HUES64 (cell line): Measurements from ENCODE around the gene E2F2.
A peak's percentile ranks its signal among the peaks of the same experiment; 100 is the strongest.
"Not testable (repeated sequence)": the region's sequence is repeated elsewhere in the genome, so short reads cannot be mapped to it uniquely, and the experiment has no call there.

Experiments used
- H3K27ac ChIP-seq: 2 replicates; pipeline ENCODE4 v1.7.0; 2013; ENCODE audit warnings: low read depth, low read length, inconsistent platforms
- H3K27me3 ChIP-seq: 2 replicates; pipeline ENCODE4 v1.6.1; 2013; ENCODE audit warnings: mild to moderate bottlenecking, low read length; ENCODE audit not compliant: insufficient read depth
- H3K36me3 ChIP-seq: 2 replicates; pipeline ENCODE4 v1.6.1; 2013; ENCODE audit warnings: mild to moderate bottlenecking, low read length; ENCODE audit not compliant: insufficient read depth
- H3K4me1 ChIP-seq: 2 replicates; pipeline ENCODE4 v1.6.1; 2013; ENCODE audit warnings: mild to moderate bottlenecking, low read length, moderate library complexity; ENCODE audit not compliant: insufficient read depth
- H3K4me3 ChIP-seq: 2 replicates; pipeline ENCODE4 v1.5.1; 2013; ENCODE audit warnings: mild to moderate bottlenecking, low read length, moderate library complexity
- H3K9ac ChIP-seq: 2 replicates; pipeline ENCODE4 v1.6.1; 2013; ENCODE audit warnings: mild to moderate bottlenecking, low read depth, low read length
- H3K9me3 ChIP-seq: 2 replicates; pipeline ENCODE4 v1.6.1; 2013; ENCODE audit warnings: low read depth, low read length; ENCODE audit not compliant: insufficient read depth
- WGBS: fragments of 150-250, 120-280 bp; methylation state at CpG from one replicate; pipeline ENCODE4 v1.1.7; 2013; ENCODE audit warnings: missing lambda C conversion rate; 5-methylcytosine and 5-hydroxymethylcytosine counted together

Gene E2F2

GRCh38 chr1:23543707-23544443, 12.8 kb upstream of the E2F2 start:
- Histone ChIP-seq H3K4me3 (no peak overlapping the region), H3K9ac (no peak overlapping the region), H3K36me3 (no peaks in the 10 kb centered on the region), H3K9me3 (no peaks in the 10 kb centered on the region), H3K4me1 (no peaks in the 10 kb centered on the region), H3K27me3 (no peaks in the 10 kb centered on the region), H3K27ac (no peak overlapping the region)
- 91% methylated on average over 8 of the region's 8 CpGs for WGBS

DNA sequence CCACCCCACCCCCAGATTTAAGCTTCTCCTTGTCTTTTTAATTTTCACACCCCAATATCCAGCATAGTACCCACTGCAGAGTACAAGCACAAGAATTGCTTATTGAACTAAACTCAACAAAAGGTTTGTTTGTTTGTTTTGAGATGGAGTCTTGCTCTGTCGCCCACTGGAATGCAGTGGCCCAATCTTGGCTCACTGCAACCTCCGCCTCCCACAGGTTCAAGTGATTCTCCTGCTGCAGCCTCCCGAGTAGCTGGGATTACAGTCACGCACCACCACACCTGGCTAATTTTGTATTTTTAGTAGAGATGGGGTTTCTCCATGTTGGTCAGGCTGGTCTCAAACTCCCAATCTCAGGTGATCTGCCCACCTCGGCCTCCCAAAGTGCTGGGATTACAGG, 11.9 kb upstream of the E2F2 start:
- H3K9ac ChIP-seq, H3K4me3 ChIP-seq, H3K36me3 ChIP-seq, H3K9me3 ChIP-seq, H3K27me3 ChIP-seq, H3K27ac ChIP-seq, H3K4me1 ChIP-seq: not testable (repeated sequence)
- WGBS: 95% methylated on average over 4 of the region's 5 CpGs

DNA sequence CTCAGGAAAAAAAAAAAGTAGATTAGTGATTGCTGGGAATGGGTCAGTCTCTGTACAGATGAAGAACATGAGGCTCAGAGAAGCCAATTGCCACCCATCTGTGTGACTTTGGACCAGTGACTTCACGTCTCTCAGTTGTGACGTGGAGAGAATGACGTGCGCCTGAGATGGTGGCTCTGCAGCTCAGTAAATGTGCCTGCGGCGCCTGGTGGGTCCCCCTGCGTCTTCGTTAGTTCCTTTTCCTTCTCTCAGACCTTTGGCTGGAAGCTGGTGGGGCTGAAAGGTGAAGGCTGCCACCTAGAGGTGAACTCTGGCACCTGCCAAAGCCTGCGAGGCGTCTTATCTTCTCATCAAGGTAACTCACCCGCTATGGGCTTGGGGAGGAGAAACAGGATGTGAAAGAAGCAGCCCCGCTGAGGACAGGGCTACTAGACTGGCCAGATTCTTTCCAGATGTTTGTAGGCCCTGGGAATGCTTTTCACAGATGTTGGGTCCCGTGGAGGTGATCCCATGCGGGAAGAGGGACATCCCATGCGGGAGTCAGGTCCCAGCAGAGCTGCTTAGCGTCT, 8.7 kb upstream of the E2F2 start:
- no peaks in the 10 kb centered on the region for H3K9me3 ChIP-seq
- no peaks in the 10 kb centered on the region for H3K36me3 ChIP-seq
- 14% methylated on average over 16 of the region's 16 CpGs for WGBS
- H3K4me3 ChIP-seq: no peak overlapping the region
- H3K27me3 ChIP-seq: no peaks in the 10 kb centered on the region
- no peaks in the 10 kb centered on the region for H3K4me1 ChIP-seq
- H3K27ac ChIP-seq: no peak overlapping the region
- no peak overlapping the region for H3K9ac ChIP-seq

DNA sequence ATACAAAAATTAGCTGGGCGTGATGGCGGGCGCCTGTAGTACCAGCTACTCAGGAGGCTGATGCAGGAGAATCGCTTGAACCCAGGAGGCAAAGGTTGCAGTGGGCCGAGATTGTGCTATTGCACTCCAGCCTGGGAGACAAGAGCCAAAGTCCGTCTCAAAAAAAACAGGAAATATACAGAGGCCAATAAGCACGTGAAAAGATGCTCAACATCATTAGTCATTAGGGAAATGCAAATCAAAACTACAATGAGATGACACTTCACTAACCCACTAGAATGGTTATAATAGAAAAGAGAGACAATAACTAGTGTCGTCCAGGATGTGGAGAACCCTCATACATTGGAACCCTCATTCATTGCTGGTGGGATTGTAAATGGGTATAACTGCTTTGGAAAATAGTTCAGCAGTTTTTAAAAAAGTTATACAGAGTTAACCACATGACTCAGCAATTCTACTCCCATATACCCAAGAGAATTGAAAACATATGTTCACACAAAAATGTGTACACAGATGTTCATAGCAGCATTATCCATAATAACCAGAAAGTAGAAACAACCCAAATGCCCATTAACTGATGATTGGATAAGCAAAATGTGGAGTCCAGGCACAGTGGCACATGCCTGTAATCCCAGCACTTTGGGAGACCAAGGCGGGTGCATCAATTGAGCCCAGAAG, 6.4 kb upstream of the E2F2 start:
- no peak overlapping the region for H3K4me3 ChIP-seq
- no peaks in the 10 kb centered on the region for H3K9me3 ChIP-seq
- H3K9ac ChIP-seq: no peak overlapping the region
- no peak overlapping the region for H3K27ac ChIP-seq
- H3K36me3 ChIP-seq: no peaks in the 10 kb centered on the region
- H3K4me1 ChIP-seq: no peaks in the 10 kb centered on the region
- H3K27me3 ChIP-seq: peaks cover 9% of the 10 kb centered on the region; the same call in 1 of the 2 replicates
- WGBS: 91% methylated on average over 8 of the region's 9 CpGs

DNA sequence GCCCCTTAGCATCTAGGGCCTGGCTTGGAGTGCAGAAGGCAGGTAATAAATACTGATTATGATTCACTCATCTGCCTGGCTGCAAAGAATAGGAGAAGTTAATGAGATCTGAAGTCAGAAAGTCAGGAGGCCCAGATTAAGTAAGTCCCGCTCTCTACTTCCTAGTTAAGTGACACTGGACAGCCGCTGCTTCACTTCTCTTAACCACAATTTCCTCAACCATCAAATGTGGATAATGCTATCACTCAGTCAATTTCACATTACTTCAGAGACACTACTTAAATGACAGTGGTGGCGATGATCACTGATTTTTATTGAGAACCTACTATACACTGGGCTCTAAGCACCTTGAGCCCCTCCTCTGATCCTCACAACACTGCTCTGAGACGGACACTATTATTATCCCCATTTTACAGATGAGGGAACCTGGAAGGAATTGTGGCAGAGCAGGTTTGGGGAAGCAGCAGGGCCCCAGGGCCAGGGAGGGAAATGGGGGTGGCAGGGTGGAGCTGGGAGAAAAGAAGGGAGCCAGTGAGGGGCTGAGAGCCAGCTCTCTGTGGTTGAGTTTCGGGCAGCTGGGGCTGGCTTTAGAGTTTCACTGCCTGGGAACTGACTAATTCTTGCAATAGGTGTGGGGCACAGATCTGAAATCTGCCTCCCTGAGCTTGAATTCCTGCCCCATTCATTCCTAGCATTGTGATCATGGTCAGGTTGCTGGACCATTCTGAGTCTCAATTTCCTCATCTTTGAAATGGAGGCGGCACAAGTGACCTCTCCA, 2.4 kb upstream of the E2F2 start:
- peaks cover 9% of the 10 kb centered on the region for H3K4me1 ChIP-seq
- H3K36me3 ChIP-seq: no peaks in the 10 kb centered on the region
- no peak overlapping the region for H3K9ac ChIP-seq
- H3K27me3 ChIP-seq: peaks cover 34% of the 10 kb centered on the region
- H3K9me3 ChIP-seq: no peaks in the 10 kb centered on the region
- no peak overlapping the region for H3K4me3 ChIP-seq
- 93% methylated on average over 6 of the region's 6 CpGs for WGBS
- H3K27ac ChIP-seq: no peak overlapping the region

DNA sequence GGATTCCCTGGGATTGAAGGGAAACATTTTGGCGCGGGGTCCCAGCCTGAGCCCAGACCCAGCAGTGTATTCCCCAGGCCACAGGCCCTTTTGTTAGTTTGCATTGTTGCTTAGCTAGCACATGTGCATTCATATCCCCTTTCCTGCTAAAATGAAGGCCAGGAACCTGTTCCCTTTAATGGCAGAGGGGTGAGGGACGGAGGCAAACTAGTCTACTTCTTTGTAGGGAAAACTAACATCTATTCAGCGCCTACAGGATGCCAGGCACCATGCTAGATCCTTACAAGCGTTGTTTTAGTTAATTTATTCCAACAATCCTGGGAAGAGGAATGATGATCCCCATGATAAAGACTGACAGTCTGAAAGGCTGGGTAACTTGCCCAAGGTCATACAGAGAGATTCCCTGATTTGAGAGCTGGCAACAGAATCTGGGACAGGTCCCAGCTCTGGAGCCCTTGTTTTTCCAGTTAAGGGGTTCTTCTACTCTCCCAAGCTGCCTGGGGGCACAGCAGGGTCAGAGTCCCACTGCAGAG, 595 bp upstream of the E2F2 start:
- H3K9ac ChIP-seq: peak overlapping the region; percentile 58
- H3K9me3 ChIP-seq: no peaks in the 10 kb centered on the region
- H3K4me1 ChIP-seq: peaks cover 9% of the 10 kb centered on the region
- peak overlapping the region; percentile 43 for H3K4me3 ChIP-seq
- H3K27ac ChIP-seq: peak overlapping the region; percentile 47; the same call in 1 of the 2 replicates
- H3K27me3 ChIP-seq: peaks cover 34% of the 10 kb centered on the region
- 32% methylated on average over 5 of the region's 5 CpGs for WGBS
- no peaks in the 10 kb centered on the region for H3K36me3 ChIP-seq

- Histone ChIP-seq H3K4me1 (peaks cover 19% of the 10 kb centered on the region), H3K27me3 (peaks cover 34% of the 10 kb centered on the region), H3K9ac (peak overlapping the region; percentile 73), H3K9me3 (no peaks in the 10 kb centered on the region), H3K27ac (no peak overlapping the region), H3K4me3 (peak overlapping the region; percentile 58), H3K36me3 (no peaks in the 10 kb centered on the region)
- 16% methylated on average over 22 of the region's 22 CpGs for WGBS
Measured at GRCh38 chr1:23530087-23530746, 816 bp downstream of the E2F2 start.

DNA sequence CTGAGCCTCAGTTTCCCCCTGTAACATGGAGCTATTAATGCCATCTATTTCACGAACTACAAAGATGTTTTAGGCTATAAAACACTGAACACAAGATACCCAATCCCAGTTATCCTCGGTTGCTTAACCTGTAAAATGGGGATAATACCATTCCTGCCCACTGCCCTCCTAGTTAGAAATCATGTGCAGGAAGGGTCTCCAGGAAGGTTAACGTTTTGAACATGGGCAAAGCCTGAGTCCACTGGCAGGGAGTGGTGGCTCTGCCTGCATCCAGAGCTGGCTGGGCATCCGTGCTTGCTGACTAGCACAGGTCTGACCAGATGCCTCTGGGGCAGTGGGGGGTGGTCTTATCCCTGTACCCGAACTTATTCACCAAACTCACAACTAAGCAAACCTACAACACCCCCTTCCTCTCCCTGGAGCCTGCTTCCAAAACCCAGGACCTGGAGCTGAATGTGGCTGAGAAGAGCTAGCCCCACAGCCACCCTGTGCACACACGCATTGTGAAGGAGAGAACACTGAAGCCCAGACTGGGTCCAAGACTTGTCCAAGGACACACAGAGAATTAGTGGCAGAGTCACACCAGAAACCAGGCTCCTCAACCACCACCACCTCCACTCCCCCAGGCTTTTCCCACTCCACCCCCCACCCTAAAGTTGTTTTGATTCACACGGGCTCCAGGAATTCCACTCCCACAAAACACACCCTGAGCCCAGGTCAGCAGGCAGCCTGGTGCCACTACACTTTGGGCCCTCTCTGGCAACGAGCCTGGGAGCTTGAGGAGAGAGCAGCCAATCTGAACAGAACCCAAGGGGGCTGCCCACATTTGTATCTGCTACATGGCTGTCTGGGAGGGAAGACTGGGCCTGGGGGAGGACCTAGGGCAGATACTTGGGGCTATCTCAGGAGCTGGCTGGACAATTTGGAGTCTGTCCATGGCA, 1.6 kb downstream of the E2F2 start:
- H3K4me1 ChIP-seq: peaks cover 25% of the 10 kb centered on the region
- H3K27ac ChIP-seq: no peak overlapping the region
- H3K36me3 ChIP-seq: no peaks in the 10 kb centered on the region
- no peak overlapping the region for H3K9ac ChIP-seq
- peaks cover 34% of the 10 kb centered on the region for H3K27me3 ChIP-seq
- H3K9me3 ChIP-seq: no peaks in the 10 kb centered on the region
- H3K4me3 ChIP-seq: peak overlapping the region; percentile 58; the same call in 1 of the 2 replicates
- WGBS: 76% methylated on average over 8 of the region's 8 CpGs

DNA sequence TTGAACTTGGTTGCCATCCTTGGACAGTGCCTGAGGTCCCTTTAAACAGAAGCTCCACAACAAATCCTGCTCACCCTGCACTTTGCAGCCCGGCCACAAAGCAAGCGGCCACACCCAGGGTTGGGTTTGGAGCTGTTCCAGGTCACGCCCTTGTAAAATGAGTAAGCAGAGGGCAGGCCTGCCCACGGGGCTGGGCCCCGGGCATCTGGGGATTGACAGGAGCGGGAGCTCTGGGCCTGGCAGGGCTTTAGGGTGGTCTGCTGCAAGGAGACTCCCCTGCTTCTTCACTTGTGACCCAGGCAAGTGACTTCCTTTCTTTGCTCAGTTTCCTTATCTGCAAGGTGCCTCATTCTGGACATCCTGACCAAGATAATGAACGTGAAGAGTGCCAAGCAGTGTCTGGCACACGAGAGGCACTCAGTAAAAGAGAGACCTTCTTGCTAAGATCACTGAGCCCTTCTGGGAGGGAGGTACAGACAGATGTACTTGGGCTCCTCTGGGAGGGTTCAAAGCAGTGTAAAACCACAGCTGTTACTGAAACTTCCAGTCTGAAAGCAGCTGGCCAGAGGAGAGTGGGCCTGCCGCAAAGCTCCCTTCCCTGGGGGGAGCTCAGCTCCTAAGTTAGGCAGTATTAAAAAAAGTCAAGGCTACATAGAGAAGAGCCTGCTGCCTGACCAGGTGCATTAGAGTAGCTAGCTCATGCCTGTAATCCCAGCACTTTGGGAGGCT, 2.6 kb downstream of the E2F2 start:
- no peaks in the 10 kb centered on the region for H3K36me3 ChIP-seq
- WGBS: 79% methylated on average over 9 of the region's 9 CpGs
- H3K4me3 ChIP-seq: no peak overlapping the region
- H3K4me1 ChIP-seq: peaks cover 25% of the 10 kb centered on the region
- no peak overlapping the region for H3K9ac ChIP-seq
- no peaks in the 10 kb centered on the region for H3K9me3 ChIP-seq
- peaks cover 30% of the 10 kb centered on the region for H3K27me3 ChIP-seq
- no peak overlapping the region for H3K27ac ChIP-seq
